Immature natural killer cell (primary cell): ENCODE results near the gene CACNA2D1. TPM values are rescaled to one million over a fixed set of nuclear protein-coding genes. Genes with fewer than 3 reads are reported as not detected.

ENCODE experiments used
- DNase-seq, 3 donors: peaks; one replicate each; pipeline ENCODE4 v3.0.0; 2022; ENCODE audit warnings: mixed read lengths in 1 of 3
- H3K27ac Mint-ChIP-seq, 6 donors: one replicate each; pipeline ENCODE4 v1.8.0; 2020; ENCODE audit warnings: mixed read lengths in 6 of 6, mild to moderate bottlenecking in 5 of 6, inconsistent platforms in 4 of 6, moderate library complexity in 3 of 6
- H3K27me3 Mint-ChIP-seq, 3 donors: one replicate each; pipeline ENCODE4 v1.8.0; 2020 to 2021; ENCODE audit warnings: low read depth in 3 of 3, mild to moderate bottlenecking in 3 of 3, mixed read lengths in 3 of 3, moderate library complexity in 3 of 3, inconsistent platforms in 1 of 3
- H3K36me3 Mint-ChIP-seq, 3 donors: one replicate each; pipeline ENCODE4 v1.8.0; 2020; ENCODE audit warnings: mixed read lengths in 3 of 3, inconsistent platforms in 2 of 3, mild to moderate bottlenecking in 2 of 3
- H3K4me1 Mint-ChIP-seq, 2 donors: one replicate each; pipeline ENCODE4 v1.8.0; 2020; ENCODE audit warnings: inconsistent platforms in 2 of 2, mild to moderate bottlenecking in 2 of 2, mixed read lengths in 2 of 2, moderate library complexity in 1 of 2
- H3K4me3 Mint-ChIP-seq, 5 donors: one replicate each; pipeline ENCODE4 v1.8.0; 2020; ENCODE audit warnings: mild to moderate bottlenecking in 5 of 5, mixed read lengths in 5 of 5, inconsistent platforms in 3 of 5, moderate library complexity in 3 of 5
- H3K9me3 Mint-ChIP-seq, 6 donors: one replicate each; pipeline ENCODE4 v1.8.0; 2020; ENCODE audit warnings: mild to moderate bottlenecking in 6 of 6, mixed read lengths in 6 of 6, inconsistent platforms in 4 of 6, moderate library complexity in 3 of 6
- polyA plus RNA-seq, 3 donors: library from polyadenylated mRNA; unstranded; fragments of 300-500 nt; fragmentation: Illumina TruSeq; gene quantifications; one replicate each; pipeline ENCODE4 v1.2.3, GENCODE V29; 2021

Gene CACNA2D1
- not detected for polyA plus RNA-seq

GRCh38 chr7:82443547-82444219, at the start of gene CACNA2D1:
TSS of gene CACNA2D1 (minus strand) at chr7:82443777.
- Mint-ChIP-seq H3K36me3 (peaks cover 0 to 3% (median 3%) of the 10 kb centered on the region in 3 donors), H3K4me1 (peaks cover 3 to 8% of the 10 kb centered on the region in 2 donors), H3K27ac (no peak within 1 kb of the TSS), H3K4me3 (peak within 1 kb of the TSS; percentile 8 to 60 (median 44)), H3K9me3 (peaks cover 3 to 31% (median 14%) of the 10 kb centered on the region in 6 donors), H3K27me3 (peaks cover 5 to 18% (median 9%) of the 10 kb centered on the region in 3 donors)
- no peak for DNase-seq

- no peaks in the 10 kb centered on the region for H3K27me3 Mint-ChIP-seq
- DNase-seq = no peak
- H3K4me1 Mint-ChIP-seq = no peaks in the 10 kb centered on the region
- no peaks in the 10 kb centered on the region for H3K36me3 Mint-ChIP-seq
- no peak overlapping the region for H3K27ac Mint-ChIP-seq
- peaks cover 0 to 10% (median 3%) of the 10 kb centered on the region in 6 donors for H3K9me3 Mint-ChIP-seq
- no peak overlapping the region for H3K4me3 Mint-ChIP-seq
Measured at GRCh38 chr7:82481499-82482097, 38.0 kb upstream of the CACNA2D1 start.

GRCh38 chr7:82477733-82478515, 34.3 kb upstream of the CACNA2D1 start:
- no peak for DNase-seq
- Mint-ChIP-seq H3K4me3 (no peak overlapping the region), H3K36me3 (no peaks in the 10 kb centered on the region), H3K4me1 (no peaks in the 10 kb centered on the region), H3K27me3 (peaks cover 0 to 3% (median 0%) of the 10 kb centered on the region in 3 donors), H3K9me3 (peaks cover 0 to 7% (median 3%) of the 10 kb centered on the region in 6 donors), H3K27ac (no peak overlapping the region)

- no peak overlapping the region for H3K4me3 Mint-ChIP-seq
- H3K9me3 Mint-ChIP-seq = peaks cover 0 to 15% (median 3%) of the 10 kb centered on the region in 6 donors
- peaks cover 0 to 4% (median 3%) of the 10 kb centered on the region in 3 donors for H3K27me3 Mint-ChIP-seq
- no peaks in the 10 kb centered on the region for H3K36me3 Mint-ChIP-seq
- no peaks in the 10 kb centered on the region for H3K4me1 Mint-ChIP-seq
- DNase-seq = no peak
- no peak overlapping the region for H3K27ac Mint-ChIP-seq
Measured at GRCh38 chr7:82472966-82473365, 29.4 kb upstream of the CACNA2D1 start.

GRCh38 chr7:82471351-82472020, 27.9 kb upstream of the CACNA2D1 start:
- peaks cover 0 to 4% (median 3%) of the 10 kb centered on the region in 3 donors for H3K27me3 Mint-ChIP-seq
- H3K4me3 Mint-ChIP-seq = no peak overlapping the region
- H3K4me1 Mint-ChIP-seq = no peaks in the 10 kb centered on the region
- DNase-seq = no peak
- no peaks in the 10 kb centered on the region for H3K36me3 Mint-ChIP-seq
- H3K27ac Mint-ChIP-seq = no peak overlapping the region
- H3K9me3 Mint-ChIP-seq = peaks cover 0 to 15% (median 3%) of the 10 kb centered on the region in 6 donors

- no peaks in the 10 kb centered on the region for H3K36me3 Mint-ChIP-seq
- H3K4me1 Mint-ChIP-seq = no peaks in the 10 kb centered on the region
- H3K9me3 Mint-ChIP-seq = peaks cover 2 to 15% (median 5%) of the 10 kb centered on the region in 6 donors
- no peak overlapping the region for H3K27ac Mint-ChIP-seq
- H3K27me3 Mint-ChIP-seq = peaks cover 1 to 4% (median 3%) of the 10 kb centered on the region in 3 donors
- DNase-seq = no peak
- no peak overlapping the region for H3K4me3 Mint-ChIP-seq
Measured at GRCh38 chr7:82469207-82469606, 25.6 kb upstream of the CACNA2D1 start.

GRCh38 chr7:82468435-82468834, 24.9 kb upstream of the CACNA2D1 start:
- no peak overlapping the region for H3K27ac Mint-ChIP-seq
- H3K27me3 Mint-ChIP-seq = peaks cover 1 to 4% (median 3%) of the 10 kb centered on the region in 3 donors
- DNase-seq = no peak
- H3K9me3 Mint-ChIP-seq = peaks cover 2 to 17% (median 4%) of the 10 kb centered on the region in 6 donors
- H3K4me3 Mint-ChIP-seq = no peak overlapping the region
- no peaks in the 10 kb centered on the region for H3K36me3 Mint-ChIP-seq
- no peaks in the 10 kb centered on the region for H3K4me1 Mint-ChIP-seq

- Mint-ChIP-seq H3K4me3 (no peak overlapping the region), H3K27me3 (peaks cover 0 to 2% (median 1%) of the 10 kb centered on the region in 3 donors), H3K36me3 (no peaks in the 10 kb centered on the region), H3K4me1 (no peaks in the 10 kb centered on the region), H3K27ac (no peak overlapping the region), H3K9me3 (peaks cover 2 to 22% (median 3%) of the 10 kb centered on the region in 6 donors)
- DNase-seq = no peak
Measured at GRCh38 chr7:82467020-82467419, 23.4 kb upstream of the CACNA2D1 start.

- Mint-ChIP-seq H3K4me3 (no peak overlapping the region), H3K36me3 (peaks cover 0 to 3% (median 0%) of the 10 kb centered on the region in 3 donors), H3K4me1 (no peaks in the 10 kb centered on the region), H3K9me3 (peaks cover 2 to 26% (median 5%) of the 10 kb centered on the region in 6 donors), H3K27me3 (peaks cover 0 to 1% (median 0%) of the 10 kb centered on the region in 3 donors), H3K27ac (no peak overlapping the region)
- DNase-seq = no peak
Measured at GRCh38 chr7:82464372-82464771, 20.8 kb upstream of the CACNA2D1 start.

GRCh38 chr7:82455295-82455694, 11.7 kb upstream of the CACNA2D1 start:
- Mint-ChIP-seq H3K36me3 (no peaks in the 10 kb centered on the region), H3K4me1 (no peaks in the 10 kb centered on the region), H3K27me3 (peaks cover 0 to 3% (median 2%) of the 10 kb centered on the region in 3 donors), H3K9me3 (peaks cover 0 to 19% (median 4%) of the 10 kb centered on the region in 6 donors), H3K4me3 (no peak overlapping the region), H3K27ac (no peak overlapping the region)
- no peak for DNase-seq

GRCh38 chr7:82450759-82451158, 7.2 kb upstream of the CACNA2D1 start:
- no peak for DNase-seq
- H3K27ac Mint-ChIP-seq = no peak overlapping the region
- H3K36me3 Mint-ChIP-seq = no peaks in the 10 kb centered on the region
- no peak overlapping the region for H3K4me3 Mint-ChIP-seq
- peaks cover 0 to 9% (median 3%) of the 10 kb centered on the region in 6 donors for H3K9me3 Mint-ChIP-seq
- no peaks in the 10 kb centered on the region for H3K27me3 Mint-ChIP-seq
- H3K4me1 Mint-ChIP-seq = no peaks in the 10 kb centered on the region

- DNase-seq = no peak
- peaks cover 2 to 9% (median 8%) of the 10 kb centered on the region in 6 donors for H3K9me3 Mint-ChIP-seq
- no peak overlapping the region for H3K4me3 Mint-ChIP-seq
- H3K27me3 Mint-ChIP-seq = peaks cover 0 to 3% (median 2%) of the 10 kb centered on the region in 3 donors
- no peak overlapping the region for H3K27ac Mint-ChIP-seq
- no peaks in the 10 kb centered on the region for H3K4me1 Mint-ChIP-seq
- peaks cover 0 to 3% (median 0%) of the 10 kb centered on the region in 3 donors for H3K36me3 Mint-ChIP-seq
Measured at GRCh38 chr7:82449910-82450309, 6.3 kb upstream of the CACNA2D1 start.

GRCh38 chr7:82446897-82447296, 3.3 kb upstream of the CACNA2D1 start:
- Mint-ChIP-seq H3K4me3 (no peak overlapping the region), H3K9me3 (peaks cover 5 to 20% (median 13%) of the 10 kb centered on the region in 6 donors), H3K36me3 (peaks cover 0 to 3% (median 3%) of the 10 kb centered on the region in 3 donors), H3K27me3 (peaks cover 3 to 13% (median 9%) of the 10 kb centered on the region in 3 donors), H3K27ac (no peak overlapping the region), H3K4me1 (peaks cover 3 to 8% of the 10 kb centered on the region in 2 donors)
- no peak for DNase-seq
